GM21526 (cell line): ENCODE measurements around the gene DISC1.
"Not testable (repeated sequence)": the region's sequence is repeated elsewhere in the genome, so short reads cannot be mapped to it uniquely, and the experiment has no call there.

Experiments
- ATAC-seq: cut with Tn5 transposase; IDR thresholded peaks from one replicate; pipeline ENCODE4 v1.9.1; 2021; ENCODE audit warnings: moderate library complexity; ENCODE audit not compliant: unreplicated experiment, low FRiP score

Gene DISC1

DNA sequence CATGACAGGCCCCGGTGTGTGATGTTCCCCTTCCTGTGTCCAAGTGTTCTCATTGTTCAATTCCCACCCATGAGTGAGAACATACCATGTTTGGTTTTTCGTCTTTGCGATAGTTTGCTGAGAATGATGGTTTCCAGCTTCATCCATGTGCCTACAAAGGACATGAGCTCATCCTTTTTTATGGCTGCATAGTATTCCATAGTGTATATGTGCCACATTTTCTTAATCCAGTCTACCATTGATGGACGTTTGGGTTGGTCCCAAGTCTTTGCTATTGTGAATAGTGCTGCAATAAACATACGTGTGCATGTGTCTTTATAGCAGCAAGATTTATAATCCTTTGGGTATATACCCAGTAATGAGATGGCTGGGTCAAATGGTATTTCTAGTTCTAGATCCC lies 343.2 kb downstream of the DISC1 start:
- not testable (repeated sequence) for ATAC-seq

GRCh38 chr1:231970684-231971083 lies 344.1 kb downstream of the DISC1 start:
- ATAC-seq, result no peak

GRCh38 chr1:231971397-231972110 lies 345.0 kb downstream of the DISC1 start:
- ATAC-seq, result no peak

DNA sequence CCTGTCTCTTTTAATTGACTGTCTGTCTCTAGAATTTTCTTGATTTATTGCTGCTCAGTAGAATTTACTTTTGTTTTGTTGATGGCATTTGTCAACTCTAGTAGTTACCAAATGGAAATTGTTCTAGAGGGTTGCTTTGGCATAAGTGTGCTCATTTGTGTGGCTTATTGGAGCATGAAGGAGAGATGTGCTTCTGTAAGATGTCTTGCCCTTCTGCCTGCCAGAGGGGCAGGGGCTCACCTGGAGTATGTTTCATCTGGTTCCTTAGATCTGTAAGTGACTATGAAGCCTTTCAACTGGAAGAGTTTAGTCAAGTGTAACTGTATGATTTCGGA lies 345.5 kb downstream of the DISC1 start:
- ATAC-seq, result no peak

GRCh38 chr1:231973830-231974229 lies 347.2 kb downstream of the DISC1 start:
- no peak for ATAC-seq

GRCh38 chr1:231976231-231976630 lies 349.6 kb downstream of the DISC1 start:
- no peak for ATAC-seq

DNA sequence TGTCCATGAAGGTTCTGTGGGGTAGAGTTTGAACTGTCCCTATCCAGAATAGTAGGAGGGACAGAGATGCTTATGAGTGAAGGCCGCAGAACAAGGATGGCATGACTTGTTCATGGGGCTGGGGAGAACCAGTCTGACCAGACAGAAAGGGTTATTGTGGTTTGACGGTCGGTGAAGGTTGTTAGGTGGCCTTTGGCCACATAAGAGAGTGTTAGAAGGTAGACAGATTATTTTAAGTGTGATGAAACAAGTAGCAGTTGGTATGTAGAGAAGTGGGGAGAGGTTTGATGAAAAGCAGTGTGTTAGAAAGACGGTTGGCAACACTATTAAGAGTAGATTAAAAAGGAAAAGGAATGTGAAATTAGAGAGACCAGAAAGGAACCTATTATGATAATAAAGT lies 355.1 kb downstream of the DISC1 start:
- no peak for ATAC-seq

- ATAC-seq, result no peak
Observed at GRCh38 chr1:231982871-231983587, 356.4 kb downstream of the DISC1 start.

DNA sequence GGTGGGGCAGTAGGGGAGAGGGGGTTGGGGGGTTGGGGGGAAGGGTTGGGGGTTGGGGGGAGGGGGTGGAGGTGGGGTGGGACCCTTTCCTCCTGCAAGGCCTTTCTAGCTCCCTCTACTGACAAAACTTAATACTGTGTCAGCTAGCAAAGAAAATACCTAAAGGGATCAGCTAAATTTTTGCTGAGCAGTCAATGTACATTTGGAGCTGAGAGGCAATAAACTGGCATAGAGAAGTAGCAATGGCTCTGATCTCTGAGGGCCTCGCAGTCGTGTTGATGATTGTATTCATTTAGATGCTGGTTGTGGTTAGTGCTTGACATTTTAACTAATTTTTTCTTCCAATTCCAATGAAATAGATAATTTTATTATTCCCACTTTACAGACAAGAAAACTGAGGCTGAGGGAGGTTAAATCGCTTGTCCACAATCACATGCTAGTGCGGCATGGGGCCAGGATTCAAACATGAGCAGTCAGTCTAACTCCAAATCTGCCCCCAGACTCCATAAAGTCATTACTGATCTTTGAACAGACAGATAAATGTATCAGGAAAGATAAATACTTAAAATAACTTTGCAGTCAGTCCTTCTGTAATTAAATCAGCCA lies 357.1 kb downstream of the DISC1 start:
- no peak for ATAC-seq

GRCh38 chr1:231985296-231986023 lies 358.9 kb downstream of the DISC1 start:
- ATAC-seq, result no peak

- ATAC-seq, result no peak
Observed at GRCh38 chr1:231986631-231987336, 360.2 kb downstream of the DISC1 start.

GRCh38 chr1:231990388-231990787 lies 363.8 kb downstream of the DISC1 start:
- ATAC-seq, result no peak

- no peak for ATAC-seq
Observed at GRCh38 chr1:231991231-231991630, 364.6 kb downstream of the DISC1 start.

GRCh38 chr1:231993968-231994455 lies 367.4 kb downstream of the DISC1 start:
- ATAC-seq, result no peak

DNA sequence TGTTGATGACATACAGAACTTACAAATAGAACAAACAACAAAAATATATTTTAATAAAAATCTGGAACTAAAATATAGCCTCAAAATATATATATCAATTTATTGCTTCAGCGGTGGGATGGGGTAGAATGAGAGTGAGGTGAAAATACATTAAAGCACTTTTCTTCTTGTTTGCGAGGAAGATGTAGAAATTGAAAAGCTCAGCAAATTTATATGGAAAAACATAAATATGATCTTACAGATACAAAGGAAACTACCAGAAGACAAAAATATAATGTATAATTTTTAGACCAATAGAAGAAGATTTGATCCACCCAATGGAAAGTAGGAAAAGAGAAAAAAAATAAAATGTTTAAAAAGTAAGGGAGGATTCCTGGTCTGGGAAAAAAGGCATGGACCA lies 372.2 kb downstream of the DISC1 start:
- ATAC-seq, result no peak

DNA sequence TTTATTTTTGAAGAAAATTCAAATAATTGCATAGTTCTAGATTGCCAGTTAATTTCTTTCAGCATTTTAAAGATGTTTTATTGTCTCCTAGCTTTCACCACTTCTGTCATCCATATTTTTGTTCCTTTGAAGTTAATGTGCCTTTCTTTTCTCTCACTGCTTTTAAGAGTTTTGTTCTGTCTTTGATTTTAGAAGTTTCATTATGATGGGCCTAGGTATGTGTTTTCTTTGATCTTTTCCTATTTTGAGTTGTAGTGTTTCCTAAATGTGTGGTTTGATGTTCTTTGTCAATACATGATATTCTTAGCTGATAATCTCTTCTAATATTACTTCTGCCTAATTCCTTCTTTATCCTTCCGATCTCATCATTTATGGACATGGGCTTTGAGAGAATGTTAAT lies 378.7 kb downstream of the DISC1 start:
- ATAC-seq, result no peak

GRCh38 chr1:232009741-232010140 lies 383.2 kb downstream of the DISC1 start:
- ATAC-seq, result no peak

- ATAC-seq, result no peak
Observed at GRCh38 chr1:232011961-232012360, 385.4 kb downstream of the DISC1 start.

- no peak for ATAC-seq
Observed at GRCh38 chr1:232012773-232013386, 386.3 kb downstream of the DISC1 start.

DNA sequence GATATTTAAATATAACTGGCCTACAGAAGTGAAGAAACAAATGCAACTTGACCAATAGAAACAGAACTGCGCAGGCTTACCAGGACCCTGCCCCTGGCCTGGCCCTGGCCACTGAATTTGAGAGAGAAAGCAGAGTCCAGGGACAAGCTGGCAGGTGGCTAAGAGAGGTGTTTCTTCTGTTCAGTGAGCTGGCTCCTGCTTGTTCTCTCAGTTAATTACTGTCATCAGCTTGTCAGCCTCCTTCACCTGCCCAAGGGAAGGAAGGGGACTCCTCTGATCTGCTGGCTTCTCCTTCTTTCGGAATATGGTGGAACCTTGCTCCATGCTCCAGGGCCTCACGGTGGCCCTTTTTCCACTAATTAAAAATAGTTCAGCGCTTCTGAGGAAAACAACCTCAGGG lies 388.4 kb downstream of the DISC1 start:
- ATAC-seq, result no peak
